ENCODE data around the gene COG3.
"Not testable (repeated sequence)": the region's sequence is repeated elsewhere in the genome, so short reads cannot be mapped to it uniquely, and the experiment has no call there.

The COG3 gene

GRCh38 chr13:45464687-45465453 is at the start of gene COG3:
Gene COG3 (plus strand): TSS chr13:45464939. CDS start chr13:45465037, 98 bp downstream.
- DNase-seq, result peak; percentile 80

GRCh38 chr13:45415112-45415511 is 49.6 kb upstream of the COG3 start:
- DNase-seq, result no peak

GRCh38 chr13:45416516-45417128 is 48.1 kb upstream of the COG3 start:
- DNase-seq, result no peak

DNA sequence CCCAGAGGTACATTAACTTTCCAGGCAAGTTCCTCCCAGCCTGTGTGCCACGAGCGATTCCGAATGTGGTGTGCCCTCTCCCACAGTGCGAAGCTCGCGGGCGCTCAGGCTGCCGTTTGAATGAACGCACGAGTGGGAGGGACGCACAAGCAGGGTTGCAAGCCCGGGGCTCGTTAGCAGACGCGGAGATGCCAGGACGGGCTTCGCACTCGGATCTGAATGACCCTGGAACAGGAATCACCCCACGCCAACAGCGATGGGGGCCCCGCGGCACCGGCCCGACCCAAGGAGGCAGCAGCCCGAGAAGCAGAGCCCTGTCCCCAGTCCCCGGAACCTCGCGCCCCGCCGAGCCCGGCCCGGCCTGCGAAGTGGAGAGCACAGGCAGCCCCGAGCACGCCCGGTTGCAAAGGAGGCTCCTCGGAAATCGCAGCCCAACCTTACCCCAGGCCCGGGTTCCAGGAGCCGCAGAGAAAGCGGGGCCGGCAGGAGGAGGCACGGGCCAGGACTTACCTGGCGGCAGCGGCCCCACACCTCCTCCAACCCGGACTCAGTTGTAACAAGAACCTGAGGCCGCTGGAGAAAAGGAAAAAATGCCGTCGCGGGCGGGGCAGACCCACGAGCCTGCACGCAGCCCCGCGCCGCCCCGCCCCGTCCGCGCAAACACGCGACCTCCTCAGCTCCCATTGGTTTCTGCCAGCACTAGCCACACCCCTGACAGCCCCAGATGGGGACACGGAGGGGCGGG is 46.8 kb upstream of the COG3 start, which contains the start of gene SLC25A30:
TSS of gene SLC25A30 (minus strand) at position 584 of the 745 bp plus-strand sequence. CDS start 6,948 bp downstream, outside the sequence.
- DNase-seq, result peak; percentile 50

- DNase-seq, result not testable (repeated sequence)
These were observed 45.4 kb upstream of the COG3 start for GRCh38 chr13:45419389-45419788.

DNA sequence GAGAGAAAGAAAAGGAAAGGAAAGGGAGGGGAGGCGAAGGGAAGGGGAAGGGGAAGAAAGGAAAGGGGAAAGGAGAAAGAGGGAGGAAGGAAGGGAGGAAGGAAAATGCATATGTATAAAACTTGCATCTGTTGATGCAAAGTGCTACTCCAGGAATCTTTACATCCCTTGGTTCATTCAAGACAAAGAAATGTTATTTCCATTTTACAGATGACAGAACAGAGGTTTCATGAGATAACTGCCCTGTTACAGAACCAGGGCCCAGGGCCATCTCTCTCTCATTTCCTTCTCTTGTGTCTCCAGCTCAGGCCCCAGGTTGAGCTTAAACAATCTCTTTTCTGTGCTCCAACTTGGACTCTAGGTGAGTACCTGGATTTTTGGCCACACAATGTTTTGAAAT is 44.8 kb upstream of the COG3 start:
- DNase-seq, result no peak

GRCh38 chr13:45422731-45423292 is 41.9 kb upstream of the COG3 start:
- DNase-seq, result no peak

DNA sequence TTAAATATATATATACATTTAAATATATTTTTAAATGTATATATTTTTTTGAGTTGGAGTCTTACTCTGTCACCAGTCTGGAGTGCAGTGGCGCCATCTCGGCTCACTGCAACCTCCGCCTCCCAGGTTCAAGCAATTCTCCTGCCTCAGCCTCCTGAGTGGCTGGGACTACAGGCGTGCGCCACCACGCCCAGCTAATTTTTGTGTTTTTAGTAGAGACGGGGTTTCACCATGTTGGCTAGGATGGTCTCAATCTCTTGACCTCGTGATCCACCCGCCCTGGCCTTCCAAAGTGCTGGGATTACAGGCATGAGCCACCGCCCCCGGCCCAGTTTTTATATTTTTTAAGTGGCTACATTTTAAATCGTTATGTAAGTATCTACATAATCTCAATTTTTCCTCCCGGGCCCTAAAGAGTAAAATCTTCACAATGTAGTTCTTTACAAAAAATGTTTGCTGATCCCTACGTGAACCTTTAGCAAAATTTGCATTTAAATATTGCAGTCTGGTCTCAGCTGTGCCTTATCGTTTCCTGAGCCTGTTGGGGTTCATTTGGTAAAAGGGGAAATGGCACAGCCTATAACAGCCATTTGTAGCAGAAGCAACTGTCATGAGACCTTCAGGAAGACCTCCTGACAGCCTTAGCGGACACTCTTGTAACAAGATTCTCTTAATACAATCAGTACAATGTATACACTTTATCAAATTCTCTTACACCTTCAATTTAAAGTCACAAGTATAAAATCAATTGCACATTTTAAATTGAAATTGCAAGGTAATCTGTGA is 38.5 kb upstream of the COG3 start:
- not testable (repeated sequence) for DNase-seq

GRCh38 chr13:45432737-45433380 is 31.9 kb upstream of the COG3 start:
- no peak for DNase-seq

GRCh38 chr13:45433381-45433790 is 31.4 kb upstream of the COG3 start:
- no peak for DNase-seq

GRCh38 chr13:45434556-45435371 is 30.0 kb upstream of the COG3 start:
- no peak for DNase-seq

DNA sequence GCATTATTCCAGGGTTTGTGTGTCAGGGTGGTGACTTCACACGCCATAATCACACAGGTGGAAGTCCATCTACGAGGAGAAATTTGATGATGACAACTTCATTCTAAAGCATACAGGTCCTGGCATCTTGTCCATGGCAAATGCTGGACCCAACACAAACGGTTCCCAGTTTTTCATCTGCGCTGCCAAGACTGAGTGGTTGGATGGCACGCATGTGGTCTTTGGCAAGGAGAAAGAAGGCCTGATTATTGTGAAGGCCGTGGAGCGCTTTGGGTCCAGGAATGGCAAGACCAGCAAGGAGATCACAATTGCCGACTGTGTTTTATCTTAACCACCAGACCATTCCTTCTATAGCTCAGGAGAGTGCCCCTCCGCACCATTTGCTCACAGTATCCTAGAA is 28.4 kb upstream of the COG3 start:
- no peak for DNase-seq

- DNase-seq, result no peak
These were observed 27.8 kb upstream of the COG3 start for GRCh38 chr13:45436953-45437352.

- DNase-seq, result no peak
These were observed 26.8 kb upstream of the COG3 start for GRCh38 chr13:45437947-45438346.

DNA sequence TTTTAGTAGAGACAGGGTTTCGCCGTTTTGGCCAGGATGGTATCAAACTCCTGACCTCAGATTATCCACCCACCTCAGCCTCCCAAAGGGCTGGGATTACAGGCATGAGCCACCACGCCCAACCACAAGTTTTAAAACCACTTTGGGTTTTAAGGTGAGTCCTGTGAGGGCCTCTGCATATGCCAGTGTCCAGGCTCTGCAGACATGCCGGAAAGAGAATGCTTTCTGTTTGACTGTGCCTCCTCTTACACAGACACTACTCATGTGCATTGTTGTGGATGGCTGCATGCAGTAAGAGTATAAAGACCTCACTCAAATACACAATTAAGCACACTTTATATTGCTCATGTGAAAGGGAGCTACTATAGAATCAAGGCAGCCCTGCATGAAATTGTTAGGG is 25.7 kb upstream of the COG3 start:
- no peak for DNase-seq

- no peak for DNase-seq
These were observed 24.8 kb upstream of the COG3 start for GRCh38 chr13:45439781-45440462.

DNA sequence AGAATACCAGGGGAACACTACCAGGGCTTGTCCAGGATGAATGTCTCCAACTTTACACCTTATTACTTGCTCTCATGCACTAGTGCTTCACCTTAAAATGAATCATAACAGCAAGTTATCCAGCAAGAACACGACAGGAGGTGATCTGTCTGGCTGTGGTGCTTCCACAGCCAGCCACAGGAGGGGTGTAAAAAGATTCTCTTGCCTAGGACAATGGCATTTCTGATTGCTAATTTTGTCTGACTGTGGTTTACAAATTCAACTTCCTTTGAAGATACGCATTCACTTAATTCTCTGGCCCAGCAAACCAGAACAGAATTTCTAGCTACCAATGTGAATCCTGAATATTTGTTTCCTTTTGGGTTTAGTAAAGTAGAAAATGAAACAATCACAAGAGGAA is 23.1 kb upstream of the COG3 start:
- DNase-seq, result no peak

DNA sequence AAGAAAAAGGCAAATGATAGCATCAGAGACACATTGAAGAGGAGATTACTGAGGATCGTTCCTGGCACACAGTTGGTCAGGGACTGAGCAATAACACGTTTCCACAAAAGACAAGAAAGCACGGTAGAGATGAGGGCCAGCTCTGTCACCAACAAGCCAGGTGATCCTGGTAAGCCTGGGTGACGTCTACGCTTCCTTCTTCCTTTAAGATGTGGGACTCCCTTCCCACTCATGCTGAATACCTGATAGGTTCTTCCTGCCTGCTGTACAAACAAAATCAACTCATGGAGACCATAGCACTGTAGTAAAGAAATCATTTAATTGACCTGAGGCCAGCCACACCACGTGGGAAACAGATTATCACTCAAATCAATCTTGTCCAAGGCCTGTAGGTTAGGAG is 19.7 kb upstream of the COG3 start:
- DNase-seq, result no peak

DNA sequence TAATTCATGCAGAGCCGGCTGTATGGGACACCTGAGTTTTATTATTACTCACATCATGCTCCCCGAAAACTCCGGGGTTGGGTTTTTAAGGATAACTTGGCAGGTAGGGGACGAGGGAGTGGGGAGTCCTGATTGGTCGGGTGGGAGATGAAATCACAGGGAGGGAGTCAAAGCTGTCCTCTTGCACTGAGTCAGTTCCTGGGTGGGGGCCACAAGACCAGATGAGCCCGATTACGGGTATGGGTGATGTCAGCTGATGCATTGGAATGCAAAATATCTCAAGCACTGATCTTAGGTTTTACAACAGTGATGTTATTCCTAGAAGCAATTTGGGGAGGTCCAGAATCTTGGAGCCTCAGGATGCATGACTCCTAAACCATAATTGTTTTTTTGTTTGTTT is 18.6 kb upstream of the COG3 start:
- DNase-seq, result no peak

DNA sequence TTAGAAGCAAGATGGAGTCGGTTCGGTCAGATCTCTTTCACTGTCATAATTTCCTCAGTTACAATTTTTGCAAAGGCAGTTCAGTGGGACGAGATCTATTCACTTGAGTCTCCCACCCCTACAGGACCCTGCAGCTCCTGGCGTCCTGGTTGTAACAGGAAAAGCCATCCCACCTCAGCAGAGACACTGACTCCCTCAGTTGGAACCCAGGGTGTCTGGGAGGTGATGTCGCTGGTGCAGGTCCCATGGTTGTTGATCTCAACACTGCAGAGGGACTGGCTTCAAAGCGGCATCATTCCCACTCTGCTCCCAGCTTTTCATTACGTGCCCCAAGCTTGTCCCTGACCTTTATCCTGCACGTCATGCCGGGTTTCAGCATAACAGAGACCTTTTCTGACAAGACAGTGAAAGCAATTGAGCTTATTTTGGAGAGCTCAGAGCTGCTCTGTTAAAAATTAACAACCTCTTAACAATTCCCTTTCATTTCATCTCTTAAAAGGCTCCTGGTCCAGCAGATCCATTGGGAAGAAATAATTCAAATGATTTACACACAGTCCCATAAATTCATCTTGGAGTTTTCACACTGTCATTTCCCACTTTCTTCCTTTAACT is 17.6 kb upstream of the COG3 start:
- DNase-seq, result no peak
